Prostate gland (tissue), 2 donors: Measurements from ENCODE around the gene SPACA4. TPM values are rescaled to one million over a fixed set of nuclear protein-coding genes. Genes with fewer than 3 reads are reported as not detected.

Experiments used
- DNase-seq: peaks from one replicate; pipeline ENCODE4 v3.0.0-alpha.2; 2019; ENCODE audit warnings: low spot score
- H3K27ac ChIP-seq, 2 donors: fragments of 200-600 bp; sonication (generic); 2 replicates each; pipeline ENCODE4 v1.5.1; 2017 to 2019
- H3K27me3 ChIP-seq: fragments of 200-600 bp; sonication (generic); replicated peaks from 2 replicates; pipeline ENCODE4 v1.5.1; 2019; ENCODE audit not compliant: insufficient read depth
- H3K36me3 ChIP-seq, 2 donors: fragments of 200-600 bp; sonication (generic); 1 replicate in 1 of 2; 2 replicates in 1 of 2; pipeline versions ENCODE4 v1.5.1 to v1.8.1; 2017 to 2019
- H3K4me1 ChIP-seq: fragments of 200-600 bp; sonication (generic); replicated peaks from 2 replicates; pipeline ENCODE4 v1.5.1; 2019
- H3K4me3 ChIP-seq, 2 donors: fragments of 200-600 bp; sonication (generic); 2 replicates each; pipeline ENCODE4 v1.5.1; 2017 to 2019
- H3K9me3 ChIP-seq: fragments of 200-600 bp; sonication (generic); 2 replicates; pipeline ENCODE4 v1.5.1; 2017
- CTCF ChIP-seq, 4 experiments: fragments of 200-600 bp in 2 of 4; fragments of 450-650 bp in 2 of 4; sonication (generic) in 2 of 4; IDR thresholded peaks; 1 replicate in 3 of 4; 2 replicates in 1 of 4; pipeline ENCODE4 v1.5.1; 2016 to 2019; ENCODE audit warnings: antibody characterized with exemption in 4 of 4, mild to moderate bottlenecking in 2 of 4, moderate library complexity in 2 of 4
- POLR2A ChIP-seq: fragments of 450-650 bp; IDR thresholded peaks from one replicate; pipeline ENCODE4 v1.6.1; 2016; ENCODE audit warnings: antibody characterized with exemption, mild to moderate bottlenecking
- POLR2AphosphoS5 ChIP-seq: sonication (generic); formaldehyde crosslinking; IDR thresholded peaks from one replicate; pipeline ENCODE4 v1.6.1; 2017; ENCODE audit warnings: antibody characterized with exemption
- WGBS: methylation state at CpG from one replicate; pipeline ENCODE4 v1.1.5; 2018; 5-methylcytosine and 5-hydroxymethylcytosine counted together
- intact Hi-C: fragments of 100-400 bp; cut with DNase I; formaldehyde crosslinking; loops from one replicate; pipeline ENCODE4 v1.14.2; 2022
- total RNA-seq, 2 donors: library from RNA; depleted of rRNA; stranded (reverse); fragments of >200 nt; gene quantifications; one replicate each; pipeline ENCODE4 v1.1.0, GENCODE V29; 2016

Gene SPACA4
- 1 to 10 TPM in 1 of 2 donors, under 1 TPM in 1; 0.32 to 6.0 TPM for total RNA-seq

GRCh38 chr19:48606463-48607358 is at the start of gene SPACA4:
SPACA4 (plus strand) TSS chr19:48606742; CDS start chr19:48606979, 237 bp downstream.
- H3K27me3 ChIP-seq, result no peaks in the 10 kb centered on the region
- no peak for DNase-seq
- 89% methylated on average over 39 of the region's 39 CpGs for WGBS
- H3K4me3 ChIP-seq, result no peak within 1 kb of the TSS
- no peak for TF ChIP-seq POLR2AphosphoS5
- no peak for TF ChIP-seq CTCF (IDR thresholded peaks at IDR 0.05)
- TF ChIP-seq POLR2A, result no peak
- H3K4me1 ChIP-seq, result no peaks in the 10 kb centered on the region
- no peak within 1 kb of the TSS for H3K27ac ChIP-seq
- no peaks in the 10 kb centered on the region for H3K9me3 ChIP-seq
- H3K36me3 ChIP-seq, result no peaks in the 10 kb centered on the region
- intact Hi-C loops, result no loop called here

- H3K27ac ChIP-seq, result peak overlapping the region; percentile 75 to 76
- intact Hi-C loops, result no loop called here
- H3K9me3 ChIP-seq, result no peaks in the 10 kb centered on the region
These were observed 49.7 kb upstream of the SPACA4 start for GRCh38 chr19:48556825-48557224.

GRCh38 chr19:48558018-48558684 is 48.4 kb upstream of the SPACA4 start:
- TF ChIP-seq CTCF (IDR thresholded peaks at IDR 0.05), result no peak
- peak; percentile 33 for TF ChIP-seq POLR2A
- peak; percentile 82 for TF ChIP-seq POLR2AphosphoS5
- DNase-seq, result peak; percentile 87
- H3K27me3 ChIP-seq, result no peaks in the 10 kb centered on the region

More at GRCh38 chr19:48556825-48557224, 49.7 kb upstream of the SPACA4 start:
- Histone ChIP-seq H3K4me1 (no peaks in the 10 kb centered on the region), H3K27me3 (no peaks in the 10 kb centered on the region), H3K4me3 (no peak overlapping the region), H3K36me3 (no peaks in the 10 kb centered on the region)
- WGBS, result 88% methylated on average over 5 of the region's 5 CpGs
- TF ChIP-seq CTCF (IDR thresholded peaks at IDR 0.05) (no peak), POLR2A (no peak), POLR2AphosphoS5 (no peak)
- no peak for DNase-seq

GRCh38 chr19:48560095-48560530 is 46.4 kb upstream of the SPACA4 start:
- TF ChIP-seq CTCF (IDR thresholded peaks at IDR 0.05), result no peak
- TF ChIP-seq POLR2A, result no peak
- no peak for TF ChIP-seq POLR2AphosphoS5

More at GRCh38 chr19:48558018-48558684, 48.4 kb upstream of the SPACA4 start:
- intact Hi-C loops, result no loop called here
- Histone ChIP-seq H3K36me3 (no peaks in the 10 kb centered on the region), H3K4me3 (peak overlapping the region in 1 of 2 donors; percentile 13), H3K9me3 (no peaks in the 10 kb centered on the region), H3K27ac (peak overlapping the region; percentile 75 to 76), H3K4me1 (no peaks in the 10 kb centered on the region)
- WGBS, result 12% methylated on average over 25 of the region's 27 CpGs

More at GRCh38 chr19:48560095-48560530, 46.4 kb upstream of the SPACA4 start:
- 85% methylated on average over 6 of the region's 6 CpGs for WGBS
- H3K4me1 ChIP-seq, result no peaks in the 10 kb centered on the region
- H3K27ac ChIP-seq, result peak overlapping the region in 1 of 2 donors; percentile 75
- H3K4me3 ChIP-seq, result no peak overlapping the region
- intact Hi-C loops, result no loop called here
- H3K27me3 ChIP-seq, result no peaks in the 10 kb centered on the region
- H3K9me3 ChIP-seq, result no peaks in the 10 kb centered on the region
- H3K36me3 ChIP-seq, result no peaks in the 10 kb centered on the region
- DNase-seq, result no peak
